Measurements from ENCODE around the gene SPAST. TPM values are rescaled to one million over a fixed set of nuclear protein-coding genes. Genes with fewer than 3 reads are reported as not detected.
A peak's percentile ranks its signal among the peaks of the same experiment; 100 is the strongest.

The SPAST gene
- total and polyA plus RNA-seq, 9 of the 15 experiments (the other 6 are each of a cell fraction or from before 2014, with no cell fraction given): 7.4 to 37.0 (median 19.0) TPM

DNA sequence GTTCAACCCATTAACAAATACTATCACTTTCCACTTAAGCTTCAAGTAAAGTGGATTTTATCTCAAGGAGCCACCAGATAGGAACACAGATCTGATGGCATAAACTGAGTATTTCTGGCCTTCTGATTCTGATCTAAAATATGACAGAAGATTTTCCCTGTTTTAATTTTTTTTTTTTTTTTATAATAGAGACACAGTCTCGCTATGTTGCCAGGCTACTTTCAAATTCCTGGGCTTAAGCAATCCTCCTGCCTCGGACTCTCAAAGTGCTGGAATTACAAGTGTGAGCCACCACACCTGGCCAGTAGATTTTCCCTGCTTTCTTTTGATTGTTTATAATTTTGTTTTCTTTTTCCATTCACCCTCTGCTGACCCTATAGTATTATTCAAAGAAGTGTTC is 65.7 kb downstream of the SPAST start:
- no peak for DNase-seq (ENCODE audit: extremely low read depth in 1 of 4, low spot score in 3 of 4)
- Histone ChIP-seq H3K4me3 (no peak overlapping the region), H3K9me1 (ENCODE audit: control insufficient read depth, insufficient read depth, low read length) (no peaks in the 10 kb centered on the region), H3K27me3 (ENCODE audit: control insufficient read depth in 2 of 2, insufficient read depth in 2 of 2, low read length in 2 of 2) (no peaks in the 10 kb centered on the region), H4K20me1 (replicated peaks; ENCODE audit: control insufficient read depth, insufficient read depth, low read length) (no peaks in the 10 kb centered on the region), H3K4me1 (replicated peaks in 1 of 2; ENCODE audit: control insufficient read depth in 2 of 2, insufficient read depth in 2 of 2, low read length in 2 of 2) (no peaks in the 10 kb centered on the region), H3K9me3 (replicated peaks; ENCODE audit: control insufficient read depth, insufficient read depth, low read depth, low read length) (no peaks in the 10 kb centered on the region; the same call in 1 of the 2 replicates), H3K36me3 (ENCODE audit: control insufficient read depth, insufficient read depth, low read length) (peaks cover 27% of the 10 kb centered on the region), H3K27ac (ENCODE audit: extremely low read depth, low read depth, low read length) (no peak overlapping the region), H2AFZ (ENCODE audit: low read depth, low read length) (no peak overlapping the region), H3K4me2 (ENCODE audit: insufficient read depth, low read length) (no peak overlapping the region), H3K9ac (ENCODE audit: insufficient read depth in 1 of 2, low read depth in 2 of 2, low read length in 2 of 2) (no peak overlapping the region), H3K79me2 (ENCODE audit: control insufficient read depth, insufficient read depth, low read length) (no peaks in the 10 kb centered on the region; the same call in 2 of the 3 replicates)
- CTCF ChIA-PET (ENCODE audit: low intra/inter-chr PET ratio): no interaction called here
- in situ Hi-C loops (cut with MboI): no loop called here
- POLR2A ChIA-PET: interaction anchor here (0.8 kb wide), 1 partner anchor 37 kb away, joined by 3 read pairs; the partner anchor contains the start of gene SLC30A6
- FAIRE-seq: no peak
- BruUV-seq (replicated peaks): no TSS peak
- no peak for ATAC-seq
- no peak for TF ChIP-seq PYGO2 (tag; IDR thresholded peaks at IDR 0.05)
- TF ChIP-seq SMARCA5 (IDR thresholded peaks at IDR 0.05): no peak
- TF ChIP-seq, protein P1, sequence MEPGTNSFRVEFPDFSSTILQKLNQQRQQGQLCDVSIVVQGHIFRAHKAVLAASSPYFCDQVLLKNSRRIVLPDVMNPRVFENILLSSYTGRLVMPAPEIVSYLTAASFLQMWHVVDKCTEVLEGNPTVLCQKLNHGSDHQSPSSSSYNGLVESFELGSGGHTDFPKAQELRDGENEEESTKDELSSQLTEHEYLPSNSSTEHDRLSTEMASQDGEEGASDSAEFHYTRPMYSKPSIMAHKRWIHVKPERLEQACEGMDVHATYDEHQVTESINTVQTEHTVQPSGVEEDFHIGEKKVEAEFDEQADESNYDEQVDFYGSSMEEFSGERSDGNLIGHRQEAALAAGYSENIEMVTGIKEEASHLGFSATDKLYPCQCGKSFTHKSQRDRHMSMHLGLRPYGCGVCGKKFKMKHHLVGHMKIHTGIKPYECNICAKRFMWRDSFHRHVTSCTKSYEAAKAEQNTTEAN (CRISPR knock-in tag; IDR thresholded peaks at IDR 0.05): no peak
- no peak for TF ChIP-seq TRIM28 (IDR thresholded peaks at IDR 0.05)
- intact Hi-C loops (cut with micrococcal nuclease): no loop called here
- WGBS (ENCODE audit: insufficient coverage, low coverage, missing lambda C conversion rate): 100% methylated on average over 2 of the region's 2 CpGs

- DNase-seq (ENCODE audit: extremely low read depth in 1 of 4, low spot score in 3 of 4) (peak; percentile 35 to 61 (median 46)), FAIRE-seq (peak; percentile 78)
- no peak overlapping the region for H3K4me3 ChIP-seq
- no peak for TF ChIP-seq THRB (CRISPR knock-in tag; conservative IDR thresholded peaks at IDR 0.05)
- TF ChIP-seq DDX20 (tag; IDR thresholded peaks at IDR 0.05; ENCODE audit: low read depth): no peak
- TF ChIP-seq JUND (IDR thresholded peaks at IDR 0.05; ENCODE audit: borderline replicate concordance, low read depth, low read length): no peak; the same call in 1 of the 2 replicates
- peak; percentile 55; the same call in 1 of the 3 replicates for TF ChIP-seq JUND (tag; IDR thresholded peaks at IDR 0.05; ENCODE audit: borderline replicate concordance, low read depth, low read length)
- TF ChIP-seq NFE2 (IDR thresholded peaks at IDR 0.05; ENCODE audit: low read depth): 0 out of 2 replicates have a peak, but pooled peaks have one; percentile 33
- 0 out of 2 replicates have a peak, but pooled peaks have one; percentile 9 for TF ChIP-seq TEAD4 (IDR thresholded peaks at IDR 0.05; ENCODE audit: low read length)
- no peak for TF ChIP-seq TEAD4 (CRISPR knock-in tag; IDR thresholded peaks at IDR 0.05; ENCODE audit: borderline replicate concordance)
- no peak for TF ChIP-seq ZNF551 (CRISPR knock-in tag; IDR thresholded peaks at IDR 0.05)
- TF ChIP-seq FOSL1 (tag; conservative IDR thresholded peaks at IDR 0.05): peak; percentile 44; the same call in 1 of the 2 replicates
- peak in 1 of 2 experiments; percentile 47; a peak in 2 of 4 replicates for TF ChIP-seq RAD21 (CRISPR knock-in tag; conservative IDR thresholded peaks at IDR 0.05 in 1 of 2, IDR thresholded peaks at IDR 0.05 in 1 of 2)
Observed at GRCh38 chr2:32135409-32135808, 72.1 kb downstream of the SPAST start.

More at GRCh38 chr2:32135409-32135808, 72.1 kb downstream of the SPAST start:
- no peaks in the 10 kb centered on the region for H3K9me1 ChIP-seq (ENCODE audit: control insufficient read depth, insufficient read depth, low read length)
- H3K4me1 ChIP-seq (replicated peaks in 1 of 2; ENCODE audit: control insufficient read depth in 2 of 2, insufficient read depth in 2 of 2, low read length in 2 of 2): no peaks in the 10 kb centered on the region
- no peaks in the 10 kb centered on the region for H3K9me3 ChIP-seq (replicated peaks; ENCODE audit: control insufficient read depth, insufficient read depth, low read depth, low read length)
- peaks cover 38% of the 10 kb centered on the region; the same call in 2 of the 3 replicates for H3K36me3 ChIP-seq (ENCODE audit: control insufficient read depth, insufficient read depth, low read length)
- H3K27me3 ChIP-seq (ENCODE audit: control insufficient read depth in 2 of 2, insufficient read depth in 2 of 2, low read length in 2 of 2): no peaks in the 10 kb centered on the region
- ChIA-PET CTCF (ENCODE audit: low intra/inter-chr PET ratio) (no interaction called here), POLR2A (interaction anchor here (1.7 kb wide), 1 partner anchor 11 kb away, joined by 4 read pairs; no protein-coding TSS in a partner anchor)
- H3K4me2 ChIP-seq (ENCODE audit: insufficient read depth, low read length): no peak overlapping the region
- ATAC-seq: peak; percentile 96
- H3K27ac ChIP-seq (ENCODE audit: extremely low read depth, low read depth, low read length): peak overlapping the region; percentile 27; the same call in 2 of the 3 replicates
- intact Hi-C loops (cut with micrococcal nuclease): no loop called here
- H3K9ac ChIP-seq (ENCODE audit: insufficient read depth in 1 of 2, low read depth in 2 of 2, low read length in 2 of 2): no peak overlapping the region
- no peaks in the 10 kb centered on the region; the same call in 2 of the 3 replicates for H3K79me2 ChIP-seq (ENCODE audit: control insufficient read depth, insufficient read depth, low read length)
- H4K20me1 ChIP-seq (replicated peaks; ENCODE audit: control insufficient read depth, insufficient read depth, low read length): no peaks in the 10 kb centered on the region
- no TSS peak for BruUV-seq (replicated peaks)
- in situ Hi-C loops (cut with MboI): no loop called here
- 66% methylated on average over 7 of the region's 8 CpGs for WGBS (ENCODE audit: insufficient coverage, low coverage, missing lambda C conversion rate)
- no peak overlapping the region; the same call in 1 of the 2 replicates for H2AFZ ChIP-seq (ENCODE audit: low read depth, low read length)

All from K562 (cell line).